Suprapubic skin (tissue), 4 donors: ENCODE data around the gene PLXNA4.

ENCODE experiments used
- EP300 ChIP-seq: sonication (generic); formaldehyde crosslinking; IDR thresholded peaks from one replicate; pipeline ENCODE4 v1.6.1; 2017; ENCODE audit warnings: antibody characterized with exemption
- POLR2A ChIP-seq, 2 donors: fragments of 450-650 bp; IDR thresholded peaks; one replicate each; pipeline ENCODE4 v1.6.1; 2017; ENCODE audit warnings: antibody characterized with exemption in 2 of 2, mild to moderate bottlenecking in 2 of 2, moderate library complexity in 2 of 2
- POLR2AphosphoS5 ChIP-seq, 3 donors: sonication (generic); formaldehyde crosslinking; IDR thresholded peaks; one replicate each; pipeline ENCODE4 v1.6.1; 2017; ENCODE audit warnings: antibody characterized with exemption in 3 of 3
- TF ChIP-seq, protein P1 (sequence below), 2 donors: fragments of 200-600 bp in 1 of 2; fragments of 450-650 bp in 1 of 2; sonication (generic) in 1 of 2; IDR thresholded peaks; one replicate each; pipeline ENCODE4 v1.5.1; 2016 to 2019; ENCODE audit warnings: antibody characterized with exemption in 2 of 2, mild to moderate bottlenecking in 1 of 2, moderate library complexity in 1 of 2

DNA sequence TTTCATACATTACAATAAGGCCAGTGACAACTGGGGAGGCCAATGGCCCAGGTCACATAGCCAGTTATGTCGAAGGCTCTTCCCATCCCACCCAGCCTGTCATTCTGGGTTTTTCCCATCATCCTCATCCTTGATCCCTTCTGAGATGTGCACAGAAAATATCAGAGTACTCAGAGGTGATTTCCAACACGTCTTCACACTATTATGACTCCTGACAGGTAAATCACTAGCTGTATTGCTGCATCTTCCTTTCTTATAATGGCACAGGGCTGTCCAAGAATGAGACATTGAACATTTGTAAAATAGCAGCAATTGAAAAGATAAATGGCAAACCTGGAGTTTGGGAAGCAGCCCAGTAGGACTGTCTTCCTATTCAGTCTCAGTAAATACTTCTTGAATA lies 159.9 kb downstream of the PLXNA4 start:
- TF ChIP-seq, protein P1, sequence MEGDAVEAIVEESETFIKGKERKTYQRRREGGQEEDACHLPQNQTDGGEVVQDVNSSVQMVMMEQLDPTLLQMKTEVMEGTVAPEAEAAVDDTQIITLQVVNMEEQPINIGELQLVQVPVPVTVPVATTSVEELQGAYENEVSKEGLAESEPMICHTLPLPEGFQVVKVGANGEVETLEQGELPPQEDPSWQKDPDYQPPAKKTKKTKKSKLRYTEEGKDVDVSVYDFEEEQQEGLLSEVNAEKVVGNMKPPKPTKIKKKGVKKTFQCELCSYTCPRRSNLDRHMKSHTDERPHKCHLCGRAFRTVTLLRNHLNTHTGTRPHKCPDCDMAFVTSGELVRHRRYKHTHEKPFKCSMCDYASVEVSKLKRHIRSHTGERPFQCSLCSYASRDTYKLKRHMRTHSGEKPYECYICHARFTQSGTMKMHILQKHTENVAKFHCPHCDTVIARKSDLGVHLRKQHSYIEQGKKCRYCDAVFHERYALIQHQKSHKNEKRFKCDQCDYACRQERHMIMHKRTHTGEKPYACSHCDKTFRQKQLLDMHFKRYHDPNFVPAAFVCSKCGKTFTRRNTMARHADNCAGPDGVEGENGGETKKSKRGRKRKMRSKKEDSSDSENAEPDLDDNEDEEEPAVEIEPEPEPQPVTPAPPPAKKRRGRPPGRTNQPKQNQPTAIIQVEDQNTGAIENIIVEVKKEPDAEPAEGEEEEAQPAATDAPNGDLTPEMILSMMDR (IDR thresholded peaks at IDR 0.05): no peak
- TF ChIP-seq POLR2A (IDR thresholded peaks at IDR 0.05) (no peak), POLR2AphosphoS5 (IDR thresholded peaks at IDR 0.05) (no peak), EP300 (no peak)
